GM13977 (cell line): Measurements from ENCODE around the gene NUP62.

Source experiments
- DNase-seq: peaks from one replicate; pipeline ENCODE4 v3.0.0; 2012; ENCODE audit warnings: low spot score
- CTCF ChIP-seq: IDR thresholded peaks from 2 replicates; pipeline ENCODE4 v1.5.1; 2012; ENCODE audit warnings: mild to moderate bottlenecking, control low read depth; ENCODE audit not compliant: insufficient read depth; ENCODE audit errors: extremely low read depth, missing control alignments
- in situ Hi-C: fragments of 300-500 bp; cut with MboI; formaldehyde crosslinking; loops from one replicate; pipeline ENCODE4 v1.12.0; 2022; ENCODE audit warnings: low sequenced_read_pairs, low pct_unique_long_range_greater_than_20kb, mixed read lengths, inconsistent platforms; ENCODE audit not compliant: unreplicated experiment

Gene NUP62

GRCh38 chr19:49904136-49904535 is 25.2 kb downstream of the NUP62 start:
- no peak for DNase-seq
- in situ Hi-C loops, result no loop called here
- TF ChIP-seq CTCF, result no peak

- in situ Hi-C loops, result no loop called here
- DNase-seq, result peak; percentile 86
- no peak for TF ChIP-seq CTCF
Observed at GRCh38 chr19:49896863-49897621, 32.3 kb downstream of the NUP62 start, which contains the start of gene IL4I1. Gene IL4I1 (minus strand): TSS chr19:49896887. CDS start chr19:49896160, 727 bp downstream.

GRCh38 chr19:49895566-49896297 is 33.6 kb downstream of the NUP62 start:
- in situ Hi-C loops, result no loop called here
- no peak for TF ChIP-seq CTCF
- peak; percentile 68 for DNase-seq

GRCh38 chr19:49894879-49895565 is 34.3 kb downstream of the NUP62 start:
- in situ Hi-C loops, result no loop called here
- TF ChIP-seq CTCF, result no peak
- peak; percentile 75 for DNase-seq

- no peak for TF ChIP-seq CTCF
- no peak for DNase-seq
- in situ Hi-C loops, result no loop called here
Observed at GRCh38 chr19:49894011-49894664, 35.2 kb downstream of the NUP62 start.

GRCh38 chr19:49892716-49893115 is 36.6 kb downstream of the NUP62 start:
- DNase-seq, result no peak
- TF ChIP-seq CTCF, result no peak
- in situ Hi-C loops, result no loop called here
